T-helper 2 cell treated with Interferon-gamma antibody and Interleukin-4, amounts not matched to agents 5 μg/mL and 100 μg/mL, for 36 hours (primary cell): ENCODE data around the gene AHDC1.
A peak's percentile ranks its signal among the peaks of the same experiment; 100 is the strongest.

Experiments
- DNase-seq: peaks from one replicate; pipeline ENCODE4 v3.0.0; 2021; ENCODE audit warnings: low spot score
- H3K27ac Mint-ChIP-seq: one replicate; pipeline ENCODE4 v1.8.0; 2021; ENCODE audit warnings: mild to moderate bottlenecking, mixed read lengths
- H3K27me3 Mint-ChIP-seq: one replicate; pipeline ENCODE4 v1.8.0; 2021; ENCODE audit warnings: low read depth, mixed read lengths
- H3K36me3 Mint-ChIP-seq: one replicate; pipeline ENCODE4 v1.8.0; 2021; ENCODE audit warnings: low read depth, mixed read lengths
- H3K4me1 Mint-ChIP-seq: one replicate; pipeline ENCODE4 v1.8.0; 2021; ENCODE audit warnings: low read depth, mixed read lengths
- H3K4me3 Mint-ChIP-seq: one replicate; pipeline ENCODE4 v1.8.0; 2022; ENCODE audit warnings: mild to moderate bottlenecking, moderate library complexity, mixed read lengths
- H3K9me3 Mint-ChIP-seq: one replicate; pipeline ENCODE4 v1.8.0; 2021; ENCODE audit warnings: mixed read lengths

The AHDC1 gene

GRCh38 chr1:27601321-27601770 is 2.6 kb downstream of the AHDC1 start:
- no peak for DNase-seq
- Mint-ChIP-seq H3K4me3 (peak overlapping the region; percentile 54), H3K27ac (no peak overlapping the region), H3K4me1 (peaks cover 43% of the 10 kb centered on the region), H3K9me3 (no peaks in the 10 kb centered on the region), H3K36me3 (no peaks in the 10 kb centered on the region), H3K27me3 (peaks cover 2% of the 10 kb centered on the region)

DNA sequence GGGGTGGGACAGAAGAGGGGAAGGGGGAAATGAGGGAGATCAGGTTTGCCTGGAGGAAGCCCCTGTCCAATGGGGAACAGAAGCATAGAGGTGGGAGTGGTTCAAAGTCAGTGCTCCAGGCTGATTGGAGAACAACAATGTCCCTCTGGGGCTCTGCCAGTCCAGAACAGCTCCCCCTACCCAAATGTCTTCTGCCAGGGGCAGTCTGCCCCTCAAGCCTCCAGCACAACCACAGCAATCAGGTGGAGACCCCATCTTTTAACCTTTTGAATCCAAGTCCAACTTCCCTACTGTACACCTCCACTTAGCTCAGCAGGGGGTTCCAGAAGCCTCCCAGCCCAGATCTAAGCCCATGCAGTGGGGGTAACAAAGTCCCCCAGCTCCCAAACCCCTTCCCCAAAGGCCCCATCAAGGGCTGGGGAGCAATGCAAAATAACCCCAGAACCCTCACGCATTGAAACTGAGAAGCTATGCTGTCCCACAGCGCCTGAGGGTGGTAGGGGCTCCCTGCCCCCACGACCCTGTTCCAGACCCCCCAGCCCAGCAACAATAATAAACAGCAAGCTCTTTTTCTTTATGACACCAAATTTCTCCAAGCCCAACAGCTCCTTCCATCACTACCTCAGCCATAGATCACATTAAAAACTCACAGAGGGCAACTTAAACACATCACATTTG is 3.3 kb downstream of the AHDC1 start:
- Mint-ChIP-seq H3K4me3 (no peak overlapping the region), H3K27ac (no peak overlapping the region), H3K9me3 (no peaks in the 10 kb centered on the region), H3K36me3 (no peaks in the 10 kb centered on the region), H3K4me1 (peaks cover 38% of the 10 kb centered on the region), H3K27me3 (peaks cover 2% of the 10 kb centered on the region)
- no peak for DNase-seq

GRCh38 chr1:27599605-27600497 is 4.1 kb downstream of the AHDC1 start:
- Mint-ChIP-seq H3K27me3 (no peaks in the 10 kb centered on the region), H3K4me3 (peak overlapping the region; percentile 9), H3K9me3 (no peaks in the 10 kb centered on the region), H3K36me3 (no peaks in the 10 kb centered on the region), H3K4me1 (peaks cover 33% of the 10 kb centered on the region), H3K27ac (peak overlapping the region; percentile 33)
- no peak for DNase-seq

GRCh38 chr1:27598902-27599528 is 4.9 kb downstream of the AHDC1 start:
- Mint-ChIP-seq H3K4me3 (peak overlapping the region; percentile 9), H3K27ac (no peak overlapping the region), H3K27me3 (no peaks in the 10 kb centered on the region), H3K36me3 (no peaks in the 10 kb centered on the region), H3K4me1 (peaks cover 33% of the 10 kb centered on the region), H3K9me3 (no peaks in the 10 kb centered on the region)
- peak; percentile 66 for DNase-seq

- no peaks in the 10 kb centered on the region for H3K27me3 Mint-ChIP-seq
- H3K9me3 Mint-ChIP-seq: no peaks in the 10 kb centered on the region
- H3K4me3 Mint-ChIP-seq: no peak overlapping the region
- H3K4me1 Mint-ChIP-seq: peaks cover 33% of the 10 kb centered on the region
- DNase-seq: no peak
- no peaks in the 10 kb centered on the region for H3K36me3 Mint-ChIP-seq
- no peak overlapping the region for H3K27ac Mint-ChIP-seq
Observed at GRCh38 chr1:27598295-27598687, 5.7 kb downstream of the AHDC1 start.

- no peaks in the 10 kb centered on the region for H3K36me3 Mint-ChIP-seq
- peak overlapping the region; percentile 44 for H3K4me3 Mint-ChIP-seq
- H3K4me1 Mint-ChIP-seq: peaks cover 32% of the 10 kb centered on the region
- no peaks in the 10 kb centered on the region for H3K27me3 Mint-ChIP-seq
- H3K9me3 Mint-ChIP-seq: no peaks in the 10 kb centered on the region
- peak overlapping the region; percentile 76 for H3K27ac Mint-ChIP-seq
- DNase-seq: no peak
Observed at GRCh38 chr1:27597516-27598294, 6.2 kb downstream of the AHDC1 start.

DNA sequence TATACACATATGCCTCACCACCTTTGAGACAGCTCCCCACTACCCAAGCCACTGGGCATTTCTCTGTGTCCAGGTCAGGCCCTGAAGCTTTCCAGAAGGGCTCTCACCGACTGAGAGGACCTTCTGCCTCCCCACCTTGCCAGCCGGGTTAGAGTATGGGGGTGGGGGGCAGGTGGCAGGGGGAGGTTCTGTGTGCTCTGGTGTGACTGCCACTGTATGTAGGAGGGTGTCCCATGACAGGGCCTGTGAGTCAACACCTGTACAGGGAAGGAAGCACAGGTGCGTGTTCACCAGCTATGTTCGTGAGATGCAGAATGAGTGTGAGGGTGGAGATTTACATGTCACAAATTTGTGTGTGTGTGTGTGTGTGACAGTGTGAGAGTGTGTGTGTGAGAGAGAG is 7.0 kb downstream of the AHDC1 start:
- H3K4me1 Mint-ChIP-seq: peaks cover 27% of the 10 kb centered on the region
- no peak for DNase-seq
- H3K9me3 Mint-ChIP-seq: no peaks in the 10 kb centered on the region
- H3K4me3 Mint-ChIP-seq: no peak overlapping the region
- H3K27me3 Mint-ChIP-seq: no peaks in the 10 kb centered on the region
- H3K27ac Mint-ChIP-seq: no peak overlapping the region
- no peaks in the 10 kb centered on the region for H3K36me3 Mint-ChIP-seq

DNA sequence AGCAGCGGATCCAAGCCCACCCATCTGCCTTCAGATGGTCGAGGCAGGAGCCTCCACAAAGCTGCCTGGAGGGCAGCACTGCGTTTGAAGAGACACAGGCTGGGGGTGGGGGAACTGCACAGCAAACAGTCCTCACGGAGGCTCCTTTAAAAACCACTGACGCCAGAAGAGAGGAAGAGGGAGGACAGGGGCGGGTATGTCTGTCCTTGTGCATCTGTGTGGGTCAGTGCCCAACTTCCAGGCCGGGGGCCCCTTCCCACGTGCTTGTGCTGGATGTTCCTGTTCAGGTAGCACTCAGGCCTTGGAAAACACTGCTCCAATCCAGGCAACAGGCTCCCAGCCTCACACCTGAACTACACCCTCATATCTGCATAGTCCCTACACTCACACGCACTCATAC is 7.7 kb downstream of the AHDC1 start:
- H3K9me3 Mint-ChIP-seq: no peaks in the 10 kb centered on the region
- H3K4me3 Mint-ChIP-seq: no peak overlapping the region
- H3K27me3 Mint-ChIP-seq: no peaks in the 10 kb centered on the region
- H3K4me1 Mint-ChIP-seq: peaks cover 27% of the 10 kb centered on the region
- DNase-seq: no peak
- H3K36me3 Mint-ChIP-seq: no peaks in the 10 kb centered on the region
- no peak overlapping the region for H3K27ac Mint-ChIP-seq

- Mint-ChIP-seq H3K27ac (no peak overlapping the region), H3K36me3 (no peaks in the 10 kb centered on the region), H3K4me1 (peaks cover 23% of the 10 kb centered on the region), H3K27me3 (no peaks in the 10 kb centered on the region), H3K9me3 (no peaks in the 10 kb centered on the region), H3K4me3 (no peak overlapping the region)
- no peak for DNase-seq
Observed at GRCh38 chr1:27595597-27595996, 8.3 kb downstream of the AHDC1 start.

- H3K27me3 Mint-ChIP-seq: no peaks in the 10 kb centered on the region
- H3K9me3 Mint-ChIP-seq: no peaks in the 10 kb centered on the region
- DNase-seq: peak; percentile 23
- H3K36me3 Mint-ChIP-seq: no peaks in the 10 kb centered on the region
- no peak overlapping the region for H3K4me3 Mint-ChIP-seq
- peaks cover 18% of the 10 kb centered on the region for H3K4me1 Mint-ChIP-seq
- H3K27ac Mint-ChIP-seq: no peak overlapping the region
Observed at GRCh38 chr1:27594564-27595510, 9.1 kb downstream of the AHDC1 start.

DNA sequence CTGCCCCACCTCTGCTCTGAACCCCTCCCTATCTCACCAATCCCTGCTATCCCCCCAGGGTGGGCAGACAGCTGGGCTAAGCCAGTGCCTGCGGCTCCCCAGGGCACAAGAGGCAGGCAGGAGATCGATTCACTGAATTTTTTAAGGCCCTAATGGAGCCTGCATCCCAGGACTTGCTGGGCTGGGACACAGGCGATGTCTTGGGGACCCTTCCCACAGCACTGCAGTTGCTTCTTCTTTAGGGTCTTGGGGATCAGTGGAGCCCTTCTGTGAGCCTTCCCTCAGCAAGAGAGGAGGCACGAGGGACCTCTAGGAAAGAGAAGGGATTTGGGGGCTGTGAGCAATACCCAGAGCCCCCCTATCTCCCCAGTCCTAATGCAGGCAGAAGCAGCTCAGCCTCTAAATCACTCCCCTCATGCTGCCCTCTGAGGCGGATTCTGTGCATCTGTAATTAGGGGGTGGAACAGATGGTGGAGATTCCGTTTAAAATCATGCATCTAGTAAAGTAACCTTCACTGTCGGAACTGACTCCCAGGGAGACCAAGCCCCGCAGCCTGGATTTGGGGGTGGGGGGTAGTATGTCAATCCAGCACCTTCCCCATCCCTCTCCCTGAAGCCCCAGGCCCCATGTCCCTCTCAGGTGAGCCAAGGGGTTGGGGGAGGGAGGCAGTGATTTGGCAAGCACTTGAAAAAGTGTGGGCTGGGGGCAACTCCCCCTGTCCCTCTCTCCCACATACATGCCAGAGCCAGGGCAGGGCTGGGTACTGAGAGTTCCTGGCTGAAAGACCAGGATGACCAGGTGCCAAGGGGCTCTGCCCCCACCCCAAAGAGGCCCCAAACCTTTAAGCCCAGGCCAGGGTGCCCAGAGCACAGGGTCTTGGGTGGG is 10.0 kb downstream of the AHDC1 start:
- peaks cover 12% of the 10 kb centered on the region for H3K4me1 Mint-ChIP-seq
- no peaks in the 10 kb centered on the region for H3K27me3 Mint-ChIP-seq
- H3K9me3 Mint-ChIP-seq: no peaks in the 10 kb centered on the region
- no peak overlapping the region for H3K4me3 Mint-ChIP-seq
- no peaks in the 10 kb centered on the region for H3K36me3 Mint-ChIP-seq
- no peak for DNase-seq
- no peak overlapping the region for H3K27ac Mint-ChIP-seq
